DND-41 (cell line): Measurements from ENCODE around the gene CTSF.

Experiments used
- ATAC-seq: fragments of 200-7000 bp; cut with Tn5 transposase; 3 replicates; pipeline ENCODE4 v1.9.1; 2021; ENCODE audit warnings: low read depth; ENCODE audit not compliant: insufficient read depth
- DNase-seq: peaks from one replicate; pipeline ENCODE4 v3.0.0-alpha.2; 2020
- H2AFZ ChIP-seq: 2 replicates; pipeline ENCODE4 v1.6.0; 2012; ENCODE audit warnings: low read depth, low read length
- H3K27ac ChIP-seq: 2 replicates; pipeline ENCODE4 v1.5.1; 2012; ENCODE audit warnings: low read length, inconsistent platforms
- H3K27me3 ChIP-seq: fragments of 200-600 bp; sonication (generic); 2 replicates; pipeline ENCODE4 v1.6.0; 2012; ENCODE audit warnings: low read length, mild to moderate bottlenecking, inconsistent platforms; ENCODE audit not compliant: insufficient read depth, poor library complexity
- H3K36me3 ChIP-seq: 2 replicates; pipeline ENCODE4 v1.5.1; 2012; ENCODE audit warnings: low read length, inconsistent platforms; ENCODE audit not compliant: insufficient read depth
- H3K4me1 ChIP-seq: 2 replicates; pipeline ENCODE4 v1.5.1; 2012; ENCODE audit warnings: mild to moderate bottlenecking, low read length; ENCODE audit not compliant: insufficient read depth
- H3K4me2 ChIP-seq: 2 replicates; pipeline ENCODE4 v1.6.0; 2012; ENCODE audit warnings: mild to moderate bottlenecking, moderate library complexity, low read length, inconsistent platforms; ENCODE audit not compliant: insufficient read depth
- H3K4me3 ChIP-seq, 2 experiments: fragments of 200-600 bp in 1 of 2; shearing (Covaris generic) in 1 of 2; 2 replicates each; pipeline ENCODE4 v1.5.1; 2012 to 2016; ENCODE audit warnings: inconsistent platforms in 2 of 2, low read length in 2 of 2, mild to moderate bottlenecking in 2 of 2, low read depth in 1 of 2, moderate library complexity in 1 of 2
- H3K79me2 ChIP-seq: 2 replicates; pipeline ENCODE4 v1.6.0; 2012; ENCODE audit warnings: low read length, inconsistent platforms; ENCODE audit not compliant: insufficient read depth
- H3K9ac ChIP-seq: 2 replicates; pipeline ENCODE4 v1.6.0; 2012; ENCODE audit warnings: low read depth, mild to moderate bottlenecking, inconsistent platforms, low read length, moderate library complexity
- H3K9me3 ChIP-seq: 2 replicates; pipeline ENCODE4 v1.5.1; 2012; ENCODE audit warnings: low read length, moderate library complexity, mild to moderate bottlenecking, inconsistent platforms; ENCODE audit not compliant: insufficient read depth, severe bottlenecking
- H4K20me1 ChIP-seq: 2 replicates; pipeline ENCODE4 v1.6.0; 2012; ENCODE audit warnings: low read length; ENCODE audit not compliant: insufficient read depth
- CTCF ChIP-seq: IDR thresholded peaks from 2 replicates; pipeline ENCODE4 v1.5.1; 2012; ENCODE audit warnings: borderline replicate concordance, low read length, moderate library complexity, mild to moderate bottlenecking; ENCODE audit not compliant: poor library complexity, severe bottlenecking; ENCODE audit errors: extremely low read depth
- EZH2 ChIP-seq: IDR thresholded peaks from 3 replicates; pipeline ENCODE4 v1.6.1; 2012; ENCODE audit warnings: borderline replicate concordance, low read depth, mild to moderate bottlenecking, moderate library complexity, low read length, inconsistent platforms; ENCODE audit not compliant: severe bottlenecking

The CTSF gene

GRCh38 chr11:66524304-66525040 is 43.9 kb downstream of the CTSF start:
- ATAC-seq, result no peak
- Histone ChIP-seq H3K79me2 (no peaks in the 10 kb centered on the region), H4K20me1 (no peaks in the 10 kb centered on the region), H3K9me3 (no peaks in the 10 kb centered on the region), H3K4me3 (no peak overlapping the region), H3K27ac (no peak overlapping the region), H2AFZ (no peak overlapping the region), H3K36me3 (peaks cover 38% of the 10 kb centered on the region; the same call in 1 of the 2 replicates), H3K9ac (no peak overlapping the region), H3K4me2 (no peak overlapping the region), H3K27me3 (no peaks in the 10 kb centered on the region), H3K4me1 (no peaks in the 10 kb centered on the region)
- no peak for DNase-seq
- TF ChIP-seq CTCF (no peak), EZH2 (no peak)

- H3K4me1 ChIP-seq, result no peaks in the 10 kb centered on the region
- ATAC-seq, result no peak
- TF ChIP-seq EZH2, result no peak
- no peak for TF ChIP-seq CTCF
Observed at GRCh38 chr11:66523611-66524010, 44.8 kb downstream of the CTSF start.

More at GRCh38 chr11:66523611-66524010, 44.8 kb downstream of the CTSF start:
- H3K9ac ChIP-seq, result no peak overlapping the region
- no peak overlapping the region for H3K27ac ChIP-seq
- H3K79me2 ChIP-seq, result no peaks in the 10 kb centered on the region
- H3K9me3 ChIP-seq, result no peaks in the 10 kb centered on the region
- no peaks in the 10 kb centered on the region for H3K27me3 ChIP-seq
- DNase-seq, result no peak
- no peak overlapping the region for H2AFZ ChIP-seq
- H3K4me3 ChIP-seq, result no peak overlapping the region
- H3K4me2 ChIP-seq, result no peak overlapping the region
- no peaks in the 10 kb centered on the region for H4K20me1 ChIP-seq
- peaks cover 37% of the 10 kb centered on the region; the same call in 1 of the 2 replicates for H3K36me3 ChIP-seq
